ENCODE results near the gene YPEL3. TPM values are rescaled to one million over a fixed set of nuclear protein-coding genes. Genes with fewer than 3 reads are reported as not detected.

Gene YPEL3
- total and polyA plus RNA-seq, 8 donors = 18.6 to 134 (median 44.1) TPM

GRCh38 chr16:30060836-30061554 lies 35.0 kb downstream of the YPEL3 start:
- no peaks in the 10 kb centered on the region for H3K36me3 ChIP-seq
- H3K9me3 ChIP-seq = no peaks in the 10 kb centered on the region
- DNase-seq = no peak
- FAIRE-seq = no peak
- no peak for TF ChIP-seq CTCF (IDR thresholded peaks at IDR 0.05)
- no peaks in the 10 kb centered on the region for H3K27me3 ChIP-seq
- intact Hi-C loops (cut with DNase I) = no loop called here
- no peak overlapping the region for H3K4me3 ChIP-seq
- peaks cover 3 to 8% (median 6%) of the 10 kb centered on the region in 3 donors for H3K4me1 ChIP-seq
- H3K27ac ChIP-seq = no peak overlapping the region
- 72 to 82% methylated on average over 2 of the region's 2 CpGs for WGBS, 2 donors
- ATAC-seq = no peak

GRCh38 chr16:30060346-30060745 lies 35.7 kb downstream of the YPEL3 start:
- Histone ChIP-seq H3K4me1 (peaks cover 9 to 12% (median 12%) of the 10 kb centered on the region in 3 donors), H3K9me3 (no peaks in the 10 kb centered on the region), H3K4me3 (no peak overlapping the region), H3K27ac (no peak overlapping the region), H3K36me3 (no peaks in the 10 kb centered on the region), H3K27me3 (no peaks in the 10 kb centered on the region)
- FAIRE-seq (no peak), DNase-seq (no peak), ATAC-seq (no peak)
- intact Hi-C loops (cut with DNase I) = no loop called here
- TF ChIP-seq CTCF (IDR thresholded peaks at IDR 0.05) = no peak
- 87 to 93% methylated on average over 4 of the region's 4 CpGs for WGBS, 2 donors

DNA sequence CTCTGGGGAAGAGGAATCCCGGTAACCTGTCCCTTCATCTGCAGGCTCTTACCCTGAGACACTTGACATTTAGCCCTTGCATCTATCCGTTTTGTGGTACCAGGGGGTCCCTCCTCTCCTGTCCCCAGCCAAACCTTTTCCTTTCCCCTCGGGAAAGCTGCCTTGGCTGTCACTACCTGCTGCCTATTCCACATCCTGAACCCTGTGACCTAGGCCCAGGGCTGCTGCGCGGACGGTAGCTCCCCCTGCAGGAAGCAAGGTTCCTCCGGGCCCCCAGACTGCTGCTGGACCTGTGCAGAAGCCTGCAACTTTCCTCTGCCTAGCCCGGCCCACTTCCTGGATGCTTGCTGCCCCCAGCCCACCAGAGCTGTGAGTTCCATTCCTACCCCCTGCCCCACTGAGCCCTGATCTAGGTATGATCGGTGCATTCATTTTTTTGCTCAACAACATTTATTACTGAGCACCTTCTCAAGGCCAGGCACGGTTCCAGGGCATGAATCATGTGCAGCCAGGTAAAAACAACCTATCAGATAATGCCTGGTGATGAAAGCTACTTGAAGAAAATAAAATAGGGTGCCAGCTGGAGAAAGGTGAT lies 41.0 kb downstream of the YPEL3 start:
- Histone ChIP-seq H3K4me1 (peaks cover 11 to 15% (median 13%) of the 10 kb centered on the region in 3 donors), H3K4me3 (no peak overlapping the region), H3K27me3 (no peaks in the 10 kb centered on the region), H3K36me3 (no peaks in the 10 kb centered on the region), H3K27ac (peak overlapping the region; percentile 60 to 83 (median 70)), H3K9me3 (no peaks in the 10 kb centered on the region)
- DNase-seq (peak; percentile 77 to 92 (median 88)), ATAC-seq (peak; percentile 74 to 81 (median 78)), FAIRE-seq (no peak)
- WGBS, 2 donors = 19 to 34% methylated on average over 10 of the region's 10 CpGs
- TF ChIP-seq CTCF (IDR thresholded peaks at IDR 0.05) = peak in 1 of 4 donors; percentile 14
- intact Hi-C loops (cut with DNase I) = no loop called here

DNA sequence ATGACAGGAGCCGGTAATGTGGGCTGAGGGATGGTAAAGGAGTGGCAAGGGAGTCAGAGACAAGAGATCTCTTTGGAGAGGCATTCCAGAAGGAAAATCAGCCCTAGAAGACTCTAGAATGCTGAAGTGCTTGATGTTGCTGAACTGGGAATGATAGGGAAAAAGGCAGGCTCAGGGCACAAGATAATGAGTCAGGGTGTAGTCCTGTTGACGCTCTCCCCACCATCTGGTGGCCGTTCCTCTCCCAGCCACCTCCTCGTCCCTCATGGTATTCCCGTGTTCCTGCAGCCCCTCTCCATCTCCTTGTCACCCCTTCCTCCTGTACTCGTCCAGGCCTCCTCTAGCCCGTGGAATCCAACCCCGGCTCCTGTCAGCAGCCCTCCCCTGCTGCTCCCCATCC lies 41.6 kb downstream of the YPEL3 start:
- Histone ChIP-seq H3K9me3 (no peaks in the 10 kb centered on the region), H3K27me3 (no peaks in the 10 kb centered on the region), H3K27ac (peak overlapping the region in 2 of 4 donors; percentile 79 to 83), H3K4me3 (no peak overlapping the region), H3K4me1 (peaks cover 11 to 15% (median 13%) of the 10 kb centered on the region in 3 donors), H3K36me3 (no peaks in the 10 kb centered on the region)
- DNase-seq = peak in 1 of 6 donors; percentile 63
- ATAC-seq = no peak
- intact Hi-C loops (cut with DNase I) = no loop called here
- WGBS, 2 donors = 78 to 88% methylated on average over 8 of the region's 8 CpGs
- TF ChIP-seq CTCF (IDR thresholded peaks at IDR 0.05) = no peak
- no peak for FAIRE-seq

All from pancreas (tissue), 10 donors.